Trophoblast cell (in vitro differentiated cells and primary cell): ENCODE results near the gene CYSLTR2.

Experiments
- DNase-seq, 2 donors: peaks; one replicate each; pipeline ENCODE4 v3.0.0-alpha.2; 2016
- H2AFZ ChIP-seq: 2 replicates; pipeline ENCODE4 v1.6.1; 2013; ENCODE audit warnings: low read length, moderate library complexity, mild to moderate bottlenecking; ENCODE audit not compliant: insufficient read depth, poor library complexity
- H2AK5ac ChIP-seq: 2 replicates; pipeline ENCODE4 v1.6.1; 2013; ENCODE audit warnings: mild to moderate bottlenecking, low read length
- H2BK120ac ChIP-seq: 2 replicates; pipeline ENCODE4 v1.6.1; 2013; ENCODE audit warnings: low read length, mild to moderate bottlenecking, moderate library complexity; ENCODE audit not compliant: insufficient read depth, poor library complexity
- H2BK12ac ChIP-seq: 2 replicates; pipeline ENCODE4 v1.6.1; 2013; ENCODE audit warnings: mild to moderate bottlenecking, low read length, moderate library complexity
- H2BK5ac ChIP-seq: 2 replicates; pipeline ENCODE4 v1.6.1; 2013; ENCODE audit warnings: low read length, low read depth, moderate library complexity, mild to moderate bottlenecking; ENCODE audit not compliant: poor library complexity
- H3K14ac ChIP-seq: 2 replicates; pipeline ENCODE4 v1.6.1; 2013; ENCODE audit warnings: mild to moderate bottlenecking, low read length
- H3K18ac ChIP-seq: 2 replicates; pipeline ENCODE4 v1.6.1; 2013; ENCODE audit warnings: mild to moderate bottlenecking, low read length
- H3K23ac ChIP-seq: 2 replicates; pipeline ENCODE4 v1.6.1; 2013; ENCODE audit warnings: low read length
- H3K27ac ChIP-seq: 2 replicates; pipeline ENCODE4 v1.5.1; 2013; ENCODE audit warnings: low read depth, mild to moderate bottlenecking, inconsistent platforms, low read length, moderate library complexity
- H3K27me3 ChIP-seq: 2 replicates; pipeline ENCODE4 v1.6.1; 2013; ENCODE audit warnings: inconsistent platforms, mild to moderate bottlenecking, low read length, moderate library complexity; ENCODE audit not compliant: insufficient read depth
- H3K36me3 ChIP-seq, 2 experiments: 1 replicate in 1 of 2; 2 replicates in 1 of 2; pipeline ENCODE4 v1.6.1; 2013; ENCODE audit warnings: low read length in 2 of 2, mild to moderate bottlenecking in 2 of 2, moderate library complexity in 1 of 2; ENCODE audit not compliant: insufficient read depth in 2 of 2, control insufficient read depth in 1 of 2
- H3K4ac ChIP-seq: 2 replicates; pipeline ENCODE4 v1.6.1; 2013; ENCODE audit warnings: low read depth, mild to moderate bottlenecking, low read length, moderate library complexity
- H3K4me1 ChIP-seq, 2 experiments: 1 replicate in 1 of 2; 2 replicates in 1 of 2; pipeline ENCODE4 v1.6.1; 2013; ENCODE audit warnings: low read length in 2 of 2, mild to moderate bottlenecking in 2 of 2, moderate library complexity in 1 of 2; ENCODE audit not compliant: insufficient read depth in 2 of 2, control insufficient read depth in 1 of 2
- H3K4me2 ChIP-seq: 2 replicates; pipeline ENCODE4 v1.6.1; 2013; ENCODE audit warnings: inconsistent platforms, mild to moderate bottlenecking, low read length, moderate library complexity
- H3K4me3 ChIP-seq: 2 replicates; pipeline ENCODE4 v1.5.1; 2013; ENCODE audit warnings: mild to moderate bottlenecking, low read depth, low read length, inconsistent platforms
- H3K79me1 ChIP-seq: one replicate; pipeline ENCODE4 v1.6.1; 2013; ENCODE audit warnings: low read length
- H3K79me2 ChIP-seq: 2 replicates; pipeline ENCODE4 v1.6.1; 2013; ENCODE audit warnings: low read length, mild to moderate bottlenecking; ENCODE audit not compliant: control insufficient read depth, insufficient read depth, poor library complexity
- H3K9ac ChIP-seq: 2 replicates; pipeline ENCODE4 v1.6.1; 2013; ENCODE audit warnings: mild to moderate bottlenecking, low read length
- H3K9me3 ChIP-seq: 2 replicates; pipeline ENCODE4 v1.6.1; 2013; ENCODE audit warnings: low read depth, mild to moderate bottlenecking, control low read depth, inconsistent platforms, low read length; ENCODE audit not compliant: insufficient read depth
- H4K12ac ChIP-seq: 2 replicates; pipeline ENCODE4 v1.6.1; 2013; ENCODE audit warnings: low read depth, mild to moderate bottlenecking, low read length, moderate library complexity
- H4K8ac ChIP-seq: 2 replicates; pipeline ENCODE4 v1.6.1; 2013; ENCODE audit warnings: low read depth, mild to moderate bottlenecking, low read length, moderate library complexity
- H4K91ac ChIP-seq: one replicate; pipeline ENCODE4 v1.6.1; 2013; ENCODE audit warnings: low read depth, mild to moderate bottlenecking, low read length, moderate library complexity
- WGBS: extraction: QIAGEN DNeasy Blood & Tissue Kit; methylation state at CpG from one replicate; pipeline ENCODE4 v1.1.7; 2013; ENCODE audit warnings: missing lambda C conversion rate; ENCODE audit not compliant: insufficient read length, insufficient coverage; ENCODE audit errors: extremely low coverage; 5-methylcytosine and 5-hydroxymethylcytosine counted together

The CYSLTR2 gene

DNA sequence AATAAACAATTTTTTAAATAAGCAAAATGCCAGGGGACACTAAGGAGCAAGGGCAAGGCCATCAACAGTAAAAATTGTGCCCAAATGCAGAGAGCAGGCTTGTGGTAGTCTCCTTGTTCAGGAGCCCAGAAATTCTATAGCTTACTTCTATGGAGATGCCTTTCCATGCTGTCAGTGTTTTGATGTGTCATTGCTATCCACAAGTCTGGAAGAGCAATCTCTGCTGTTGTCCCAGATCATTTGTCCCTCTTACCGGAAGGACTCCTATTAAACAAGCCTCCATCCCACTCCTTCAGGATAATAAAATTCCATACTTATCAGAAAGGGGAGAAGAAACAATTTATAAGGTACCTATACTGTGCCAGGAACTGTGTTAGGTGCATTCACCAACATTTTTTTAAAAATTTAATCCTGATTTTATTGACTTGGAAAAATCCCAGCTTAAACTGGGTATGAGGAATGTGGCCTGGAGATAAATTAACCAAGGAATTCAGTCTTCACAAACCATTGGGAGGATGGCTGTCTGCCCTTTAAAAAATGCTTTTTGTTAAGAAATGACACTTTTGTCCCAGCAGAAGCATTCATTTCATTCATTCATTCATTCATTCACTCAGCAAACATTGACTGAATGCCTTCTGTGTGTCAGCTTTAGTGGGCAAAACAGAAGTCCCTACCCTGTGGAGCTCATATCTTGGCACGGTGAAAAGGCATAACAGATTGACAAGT lies 26.8 kb upstream of the CYSLTR2 start:
- Histone ChIP-seq H3K14ac (no peak overlapping the region), H2BK12ac (peak overlapping the region; percentile 23), H2AK5ac (no peak overlapping the region), H3K4me3 (no peak overlapping the region), H3K27ac (no peak overlapping the region), H2AFZ (no peak overlapping the region), H3K4ac (no peak overlapping the region), H3K9ac (no peak overlapping the region), H3K79me2 (no peaks in the 10 kb centered on the region), H3K18ac (no peak overlapping the region), H2BK5ac (no peak overlapping the region), H3K4me1 (peaks cover 4 to 10% of the 10 kb centered on the region in 2 experiments), H3K79me1 (peaks cover 13% of the 10 kb centered on the region), H3K4me2 (no peak overlapping the region), H3K27me3 (no peaks in the 10 kb centered on the region), H2BK120ac (no peak overlapping the region), H3K9me3 (peaks cover 2% of the 10 kb centered on the region), H4K12ac (no peak overlapping the region), H4K91ac (no peak overlapping the region), H4K8ac (no peak overlapping the region), H3K36me3 (no peaks in the 10 kb centered on the region), H3K23ac (no peak overlapping the region)
- no CpG with 5 or more reads among the region's 2 CpGs for WGBS
- DNase-seq: peak in 1 of 2 donors; percentile 52

DNA sequence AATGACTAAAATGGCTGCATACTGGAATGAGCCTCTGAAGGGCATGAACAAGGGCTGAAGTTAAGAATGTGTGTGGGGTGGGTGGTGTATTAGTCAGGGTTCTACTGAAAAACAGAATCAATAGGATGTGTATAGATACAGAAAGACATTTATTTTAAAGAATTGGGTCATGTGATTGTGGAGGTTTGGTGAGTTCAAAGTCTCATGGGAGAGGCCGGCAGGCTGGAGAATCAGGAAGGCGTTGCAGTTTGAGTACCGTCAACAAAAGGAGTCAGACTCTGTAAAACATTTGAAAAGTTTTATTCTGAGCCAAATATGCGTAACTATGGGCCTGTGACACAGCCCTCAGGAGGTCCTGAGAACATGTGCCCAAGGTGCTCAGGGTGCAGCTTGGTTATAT lies 24.5 kb upstream of the CYSLTR2 start:
- Histone ChIP-seq H4K12ac (no peak overlapping the region), H3K27ac (no peak overlapping the region), H3K4me3 (no peak overlapping the region), H3K9me3 (peaks cover 4% of the 10 kb centered on the region), H3K9ac (no peak overlapping the region), H3K79me1 (peaks cover 13% of the 10 kb centered on the region), H2BK5ac (no peak overlapping the region), H3K79me2 (no peaks in the 10 kb centered on the region), H2BK12ac (no peak overlapping the region), H3K18ac (no peak overlapping the region), H3K23ac (no peak overlapping the region), H4K91ac (no peak overlapping the region), H2BK120ac (no peak overlapping the region), H3K4me1 (peaks cover 4 to 12% of the 10 kb centered on the region in 2 experiments), H3K14ac (no peak overlapping the region), H3K27me3 (no peaks in the 10 kb centered on the region), H2AFZ (no peak overlapping the region), H2AK5ac (no peak overlapping the region), H3K4ac (no peak overlapping the region), H4K8ac (no peak overlapping the region), H3K36me3 (no peaks in the 10 kb centered on the region), H3K4me2 (no peak overlapping the region)
- no CpG with 5 or more reads among the region's 4 CpGs for WGBS
- DNase-seq: no peak

DNA sequence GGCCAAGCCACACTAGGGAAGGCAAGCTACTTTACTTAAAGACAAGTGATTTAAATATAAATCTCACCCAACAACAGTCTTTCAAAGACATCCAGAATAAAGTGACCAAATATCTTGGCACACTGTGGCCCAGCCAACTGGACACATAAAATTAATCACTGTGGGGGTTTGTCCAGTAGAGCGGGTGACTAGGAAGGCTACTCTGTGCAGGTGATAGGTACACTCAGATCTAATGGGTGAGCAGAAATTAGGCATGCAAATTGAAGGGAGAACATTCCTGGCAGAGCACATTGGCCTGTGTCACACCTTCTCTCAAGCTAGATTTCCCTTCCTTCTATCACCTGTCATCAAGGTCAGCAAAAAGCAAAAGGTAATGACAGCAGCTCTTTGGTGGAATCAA lies 23.4 kb upstream of the CYSLTR2 start:
- Histone ChIP-seq H4K91ac (no peak overlapping the region), H2BK120ac (no peak overlapping the region), H3K27me3 (no peaks in the 10 kb centered on the region), H4K12ac (no peak overlapping the region), H3K36me3 (no peaks in the 10 kb centered on the region), H2BK12ac (no peak overlapping the region), H2AFZ (no peak overlapping the region), H3K23ac (no peak overlapping the region), H3K14ac (no peak overlapping the region), H3K4me3 (no peak overlapping the region), H3K4ac (no peak overlapping the region), H3K79me2 (no peaks in the 10 kb centered on the region), H3K79me1 (peaks cover 11% of the 10 kb centered on the region), H3K27ac (no peak overlapping the region), H3K4me2 (no peak overlapping the region), H3K9me3 (peaks cover 4% of the 10 kb centered on the region), H2AK5ac (no peak overlapping the region), H3K9ac (no peak overlapping the region), H2BK5ac (no peak overlapping the region), H3K18ac (no peak overlapping the region), H4K8ac (no peak overlapping the region), H3K4me1 (peaks cover 3 to 10% of the 10 kb centered on the region in 2 experiments)
- no peak for DNase-seq
- no CpG with 5 or more reads among the region's 1 CpG for WGBS

DNA sequence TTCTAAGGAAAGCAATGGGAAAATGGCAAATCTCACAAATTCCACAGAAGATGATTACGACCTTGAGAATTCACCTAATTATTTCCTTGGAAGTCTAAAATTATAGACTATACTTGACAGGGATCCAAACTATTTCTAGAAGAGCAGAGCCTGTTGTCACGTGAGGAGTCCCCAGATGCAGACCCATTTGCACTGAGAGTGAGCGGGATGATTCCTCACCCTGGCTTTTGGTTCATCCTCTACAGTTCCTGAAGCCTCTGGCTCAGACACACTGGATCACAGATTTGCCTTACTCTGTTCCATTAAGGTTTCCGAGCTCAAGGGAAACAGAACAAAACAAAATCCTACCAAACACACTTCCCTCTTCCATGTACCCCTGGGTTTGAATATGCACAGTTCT lies 23.0 kb upstream of the CYSLTR2 start:
- H3K18ac ChIP-seq: no peak overlapping the region
- H2AFZ ChIP-seq: no peak overlapping the region
- H3K9me3 ChIP-seq: peaks cover 4% of the 10 kb centered on the region
- no peaks in the 10 kb centered on the region for H3K79me2 ChIP-seq
- H3K36me3 ChIP-seq: no peaks in the 10 kb centered on the region
- H3K9ac ChIP-seq: no peak overlapping the region
- no peak overlapping the region for H3K4me3 ChIP-seq
- H3K79me1 ChIP-seq: peaks cover 7% of the 10 kb centered on the region
- peaks cover 0 to 6% of the 10 kb centered on the region in 2 experiments for H3K4me1 ChIP-seq
- peak in 1 of 2 donors; percentile 44 for DNase-seq
- no peak overlapping the region for H3K23ac ChIP-seq
- H3K4me2 ChIP-seq: no peak overlapping the region
- H4K8ac ChIP-seq: no peak overlapping the region
- H3K27me3 ChIP-seq: no peaks in the 10 kb centered on the region
- H2BK12ac ChIP-seq: no peak overlapping the region
- no peak overlapping the region for H3K14ac ChIP-seq
- H4K91ac ChIP-seq: no peak overlapping the region
- H2BK5ac ChIP-seq: no peak overlapping the region
- no peak overlapping the region for H2AK5ac ChIP-seq
- no peak overlapping the region for H4K12ac ChIP-seq
- no peak overlapping the region for H3K4ac ChIP-seq
- no peak overlapping the region for H2BK120ac ChIP-seq
- H3K27ac ChIP-seq: no peak overlapping the region
- WGBS: no CpG with 5 or more reads among the region's 4 CpGs
